HG03196 (cell line): ENCODE data around the gene UST.
A peak's percentile ranks its signal among the peaks of the same experiment; 100 is the strongest.
"Not testable (repeated sequence)": the region's sequence is repeated elsewhere in the genome, so short reads cannot be mapped to it uniquely, and the experiment has no call there.

Experiments
- ATAC-seq: cut with Tn5 transposase; IDR thresholded peaks from one replicate; pipeline ENCODE4 v1.9.1; 2021; ENCODE audit not compliant: unreplicated experiment

Gene UST

DNA sequence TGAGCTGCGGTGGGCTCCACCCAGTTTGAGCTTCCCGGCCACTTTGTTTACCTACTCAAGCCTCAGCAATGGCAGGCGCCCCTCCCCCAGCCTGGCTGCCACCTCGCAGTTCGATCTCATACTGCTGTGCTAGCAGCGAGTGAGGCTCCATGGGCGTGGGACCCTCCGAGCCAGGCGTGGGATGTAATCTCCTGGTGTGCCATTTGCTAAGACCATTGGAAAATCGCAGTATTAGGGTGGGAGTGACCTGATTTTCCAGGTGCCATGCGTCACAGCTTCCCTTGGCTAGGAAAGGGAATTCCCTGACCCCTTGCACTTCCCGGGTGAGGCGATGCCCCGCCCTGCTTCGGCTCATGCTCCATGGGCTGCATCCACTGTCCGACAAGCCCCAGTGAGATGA, 117.3 kb downstream of the UST start:
- not testable (repeated sequence) for ATAC-seq

GRCh38 chr6:148864941-148865340, 118.1 kb downstream of the UST start:
- no peak for ATAC-seq

GRCh38 chr6:148866657-148867268, 119.9 kb downstream of the UST start:
- peak; percentile 73 for ATAC-seq

DNA sequence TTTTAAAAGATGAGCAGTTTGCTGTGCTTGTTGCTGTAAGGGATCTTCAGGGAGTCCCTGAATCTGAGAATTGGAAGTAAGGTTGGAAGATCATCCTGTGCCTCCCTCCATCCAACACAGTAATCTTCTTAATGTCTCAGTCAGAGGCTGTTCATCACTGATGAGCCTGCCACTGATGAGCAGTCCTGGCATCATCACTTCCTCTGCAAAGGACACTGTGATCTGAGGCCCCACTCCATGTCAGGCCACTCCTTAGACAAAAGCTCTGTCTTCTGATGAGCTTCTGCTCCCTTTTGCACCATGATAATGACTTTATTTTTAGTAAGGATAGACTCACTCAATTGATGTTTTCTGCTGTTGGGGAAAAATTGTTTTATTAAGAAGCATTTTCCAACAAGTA, 121.0 kb downstream of the UST start:
- ATAC-seq, result no peak

GRCh38 chr6:148868314-148868713, 121.5 kb downstream of the UST start:
- no peak for ATAC-seq

GRCh38 chr6:148868901-148869300, 122.1 kb downstream of the UST start:
- no peak for ATAC-seq

DNA sequence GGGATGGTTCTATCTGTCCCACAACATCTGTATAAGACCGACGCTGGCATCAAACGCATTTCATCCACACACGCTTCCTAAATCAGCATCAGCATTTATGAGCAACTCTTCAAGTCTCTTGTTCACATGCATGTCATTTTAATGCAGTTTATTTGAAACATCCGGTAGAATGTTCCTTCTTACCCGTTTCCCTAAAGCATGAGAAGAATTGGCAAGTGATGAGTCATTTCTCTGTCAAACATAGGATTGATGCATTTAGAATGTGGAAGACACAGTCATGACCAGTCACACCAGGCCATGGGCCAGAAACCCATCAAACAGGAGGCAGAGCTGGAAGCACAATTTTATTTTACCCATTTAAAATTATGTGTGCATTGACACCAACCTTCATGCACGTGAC, 122.8 kb downstream of the UST start:
- no peak for ATAC-seq

DNA sequence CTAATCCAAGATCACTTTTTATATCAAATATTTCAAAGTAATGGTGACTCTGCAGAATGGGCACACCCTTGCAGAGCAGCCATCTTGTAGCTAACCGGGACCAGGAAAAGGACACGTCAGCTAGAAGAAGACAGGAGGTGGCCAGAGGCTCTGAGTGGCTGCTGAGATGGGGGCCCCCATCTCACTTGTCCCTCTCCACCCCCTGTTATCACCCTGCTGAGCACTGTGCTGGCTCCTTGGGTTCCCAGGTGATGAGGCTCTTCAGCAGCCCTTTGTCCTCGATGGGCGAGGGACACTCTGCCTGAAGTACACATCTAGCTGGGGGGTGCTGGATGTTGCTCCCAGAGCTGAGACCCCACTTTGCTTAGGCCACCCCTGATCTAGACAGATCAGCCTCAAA, 126.3 kb downstream of the UST start:
- ATAC-seq, result no peak

- no peak for ATAC-seq
These were observed 127.0 kb downstream of the UST start for GRCh38 chr6:148873868-148874267.

- no peak for ATAC-seq
These were observed 128.0 kb downstream of the UST start for GRCh38 chr6:148874698-148875293.

DNA sequence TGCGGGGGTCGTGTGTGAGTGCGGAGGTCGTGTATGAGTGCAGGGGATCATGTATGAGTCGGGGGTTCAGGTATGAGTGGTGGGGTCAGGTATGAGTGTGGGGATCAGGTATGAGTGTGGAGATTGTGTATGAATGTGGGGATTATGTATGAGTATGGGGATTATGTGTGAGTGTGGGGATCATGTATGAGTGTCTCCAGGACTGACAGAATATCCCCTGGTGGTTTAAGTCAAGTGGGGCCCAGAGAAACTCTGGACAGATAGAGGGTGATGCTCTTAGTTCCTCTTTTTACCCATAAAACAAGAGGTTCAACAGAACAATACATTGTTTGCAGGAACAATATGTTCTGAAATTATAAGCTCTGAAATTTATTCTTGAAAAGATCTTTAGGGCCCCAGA, 131.9 kb downstream of the UST start:
- ATAC-seq, result no peak

- ATAC-seq, result not testable (repeated sequence)
These were observed 133.9 kb downstream of the UST start for GRCh38 chr6:148880742-148881141.

- no peak for ATAC-seq
These were observed 134.9 kb downstream of the UST start for GRCh38 chr6:148881593-148882311.

DNA sequence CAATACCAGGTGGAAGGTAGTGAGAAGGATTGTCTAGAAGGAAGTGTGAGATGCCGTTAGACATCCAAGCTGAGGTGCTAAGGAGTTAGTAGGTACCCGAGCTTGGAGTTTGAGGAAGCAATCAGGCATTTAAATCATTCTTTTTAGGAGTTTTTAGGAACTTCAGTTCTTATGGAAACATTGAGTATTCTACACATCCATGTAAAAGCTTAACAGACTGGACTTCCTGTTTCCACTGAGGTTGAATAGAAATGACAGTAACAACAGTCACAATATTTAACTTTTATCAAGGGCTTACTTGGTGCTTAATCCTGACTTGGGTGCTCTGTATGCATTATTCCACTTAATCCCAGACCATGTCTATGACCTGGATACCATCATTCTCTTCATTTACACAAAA, 136.4 kb downstream of the UST start:
- ATAC-seq, result no peak

DNA sequence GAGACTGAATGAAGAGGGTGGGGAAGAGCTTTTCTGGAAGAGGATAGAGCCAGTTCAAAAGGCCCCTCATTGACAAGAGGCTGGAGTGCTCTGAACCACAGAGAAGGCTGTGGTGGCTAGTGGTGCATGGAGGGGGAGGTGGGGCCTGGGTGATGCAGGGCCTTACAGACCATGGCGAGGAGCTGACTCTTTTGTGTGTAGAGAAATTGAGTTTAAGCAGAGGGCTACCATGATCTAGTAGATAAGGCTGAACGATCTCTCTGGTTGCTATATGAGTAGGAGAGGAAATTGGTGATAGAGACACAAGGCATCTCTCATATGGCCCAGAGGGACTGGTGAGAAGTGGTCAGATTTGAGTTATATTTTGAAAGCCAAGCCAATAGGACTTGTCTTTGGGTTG, 137.6 kb downstream of the UST start:
- no peak for ATAC-seq

DNA sequence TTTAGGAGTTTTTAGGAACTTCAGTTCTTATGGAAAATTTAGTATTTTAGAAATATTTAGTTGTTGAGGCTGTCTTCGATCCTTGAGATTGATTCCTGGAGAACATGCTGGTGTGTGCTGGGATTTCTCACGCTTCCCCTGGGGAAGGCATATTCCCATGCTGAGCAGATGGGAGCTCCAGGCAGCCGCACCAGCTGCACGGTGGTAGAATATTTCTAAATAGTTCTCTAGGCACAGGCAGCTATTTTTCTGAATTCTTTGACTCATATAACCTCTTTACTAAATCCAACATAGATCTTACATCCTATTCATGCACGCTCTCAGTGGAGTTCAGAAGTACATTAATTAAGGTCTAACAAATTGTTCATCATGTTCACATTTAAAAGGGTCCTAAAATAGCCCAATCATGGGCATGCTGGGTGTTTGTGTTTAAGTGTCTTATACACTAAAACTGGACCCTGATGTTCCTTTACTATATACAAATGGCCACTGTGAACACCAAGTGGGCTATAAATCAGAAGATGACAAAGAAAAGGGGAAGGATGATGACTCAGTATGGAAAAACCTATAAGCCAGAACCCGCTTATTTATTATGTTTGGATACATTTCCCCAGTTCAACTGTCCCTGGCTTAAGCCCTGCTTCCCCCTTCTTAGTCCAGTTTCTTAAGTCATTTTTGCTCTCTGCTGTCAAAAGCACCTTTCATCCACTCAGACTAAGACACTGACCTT, 138.5 kb downstream of the UST start:
- ATAC-seq, result no peak

- ATAC-seq, result no peak
These were observed 139.4 kb downstream of the UST start for GRCh38 chr6:148885925-148886845.

- no peak for ATAC-seq
These were observed 140.4 kb downstream of the UST start for GRCh38 chr6:148887181-148887580.

- no peak for ATAC-seq
These were observed 142.0 kb downstream of the UST start for GRCh38 chr6:148888856-148889255.

DNA sequence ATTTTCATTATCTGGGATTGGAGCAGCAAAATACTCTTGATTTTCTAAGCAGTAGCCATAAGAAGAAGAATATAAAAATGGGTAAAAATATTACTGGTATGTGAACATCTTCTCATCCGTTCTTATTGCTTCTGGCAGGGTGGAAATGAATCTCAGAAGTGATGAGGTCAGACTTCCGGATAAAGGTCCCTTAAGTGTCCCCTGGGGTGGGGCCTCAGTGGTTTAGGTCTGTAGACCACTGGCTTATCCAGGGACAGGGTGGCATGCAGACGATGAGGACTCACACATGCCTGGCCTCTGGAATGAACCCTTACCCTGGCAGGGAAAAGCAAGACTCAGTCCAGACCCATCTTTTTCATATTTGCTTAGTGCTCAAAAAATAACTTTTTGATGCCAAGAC, 143.3 kb downstream of the UST start:
- ATAC-seq, result no peak
